GM12873 (cell line): ENCODE data around the gene RHO.

Experiments
- TF ChIP-seq, protein P1 (sequence below): IDR thresholded peaks from 2 replicates; pipeline ENCODE4 v1.5.1; 2012; ENCODE audit warnings: low read depth, mild to moderate bottlenecking, moderate library complexity, low read length, control low read depth; ENCODE audit not compliant: insufficient read depth; ENCODE audit errors: missing control alignments

The RHO gene

GRCh38 chr3:129514110-129514509, 14.3 kb upstream of the RHO start:
- TF ChIP-seq, protein P1, sequence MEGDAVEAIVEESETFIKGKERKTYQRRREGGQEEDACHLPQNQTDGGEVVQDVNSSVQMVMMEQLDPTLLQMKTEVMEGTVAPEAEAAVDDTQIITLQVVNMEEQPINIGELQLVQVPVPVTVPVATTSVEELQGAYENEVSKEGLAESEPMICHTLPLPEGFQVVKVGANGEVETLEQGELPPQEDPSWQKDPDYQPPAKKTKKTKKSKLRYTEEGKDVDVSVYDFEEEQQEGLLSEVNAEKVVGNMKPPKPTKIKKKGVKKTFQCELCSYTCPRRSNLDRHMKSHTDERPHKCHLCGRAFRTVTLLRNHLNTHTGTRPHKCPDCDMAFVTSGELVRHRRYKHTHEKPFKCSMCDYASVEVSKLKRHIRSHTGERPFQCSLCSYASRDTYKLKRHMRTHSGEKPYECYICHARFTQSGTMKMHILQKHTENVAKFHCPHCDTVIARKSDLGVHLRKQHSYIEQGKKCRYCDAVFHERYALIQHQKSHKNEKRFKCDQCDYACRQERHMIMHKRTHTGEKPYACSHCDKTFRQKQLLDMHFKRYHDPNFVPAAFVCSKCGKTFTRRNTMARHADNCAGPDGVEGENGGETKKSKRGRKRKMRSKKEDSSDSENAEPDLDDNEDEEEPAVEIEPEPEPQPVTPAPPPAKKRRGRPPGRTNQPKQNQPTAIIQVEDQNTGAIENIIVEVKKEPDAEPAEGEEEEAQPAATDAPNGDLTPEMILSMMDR: no peak

DNA sequence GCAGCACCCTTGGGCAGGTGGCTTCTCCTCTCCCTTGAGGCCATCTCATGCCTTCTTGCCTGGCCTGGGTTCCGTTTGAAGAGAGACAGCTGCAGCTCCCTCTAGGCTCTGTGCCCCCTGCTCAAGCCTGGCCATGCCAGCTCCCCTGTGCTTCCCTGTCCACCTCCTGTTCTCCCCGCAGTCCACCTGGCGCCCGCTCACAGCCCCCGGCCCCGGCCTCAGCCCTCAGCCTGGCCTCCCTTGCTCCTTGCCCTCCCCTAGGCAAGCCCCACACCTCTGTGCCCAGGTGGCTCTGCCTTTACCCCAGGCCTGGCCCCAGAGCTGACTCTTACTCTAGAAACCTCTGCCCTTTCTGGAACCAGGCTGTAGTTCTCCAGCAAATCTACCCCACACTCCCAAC, 13.9 kb upstream of the RHO start:
- TF ChIP-seq, protein P1: no peak

GRCh38 chr3:129517516-129517915, 10.9 kb upstream of the RHO start:
- TF ChIP-seq, protein P1: no peak

DNA sequence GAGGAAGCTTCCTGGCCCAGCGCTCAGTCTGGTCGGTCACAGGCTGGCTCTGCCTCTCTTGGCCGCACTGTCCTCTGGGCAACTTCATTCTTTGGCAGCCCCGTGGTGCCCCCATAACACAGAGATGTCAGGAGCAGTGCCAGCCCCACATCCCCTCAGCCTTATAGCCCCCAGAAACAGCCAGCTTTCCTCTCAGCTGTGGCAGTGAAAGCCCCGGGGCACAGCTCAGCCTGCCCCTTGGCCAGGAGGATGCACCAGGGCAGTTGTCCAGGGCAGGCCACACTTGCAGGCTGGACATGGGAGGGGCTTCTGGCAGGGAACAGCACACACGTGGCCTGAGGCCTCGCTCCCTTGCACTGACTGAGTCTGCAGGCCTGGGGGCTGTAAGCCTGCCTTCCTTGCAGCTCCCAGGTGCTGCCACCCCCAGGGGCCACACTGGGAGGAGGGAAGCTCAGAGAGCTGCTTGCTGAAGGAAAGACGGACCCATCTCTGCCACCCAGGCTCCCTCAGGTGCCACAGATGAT, 10.3 kb upstream of the RHO start:
- TF ChIP-seq, protein P1: no peak

DNA sequence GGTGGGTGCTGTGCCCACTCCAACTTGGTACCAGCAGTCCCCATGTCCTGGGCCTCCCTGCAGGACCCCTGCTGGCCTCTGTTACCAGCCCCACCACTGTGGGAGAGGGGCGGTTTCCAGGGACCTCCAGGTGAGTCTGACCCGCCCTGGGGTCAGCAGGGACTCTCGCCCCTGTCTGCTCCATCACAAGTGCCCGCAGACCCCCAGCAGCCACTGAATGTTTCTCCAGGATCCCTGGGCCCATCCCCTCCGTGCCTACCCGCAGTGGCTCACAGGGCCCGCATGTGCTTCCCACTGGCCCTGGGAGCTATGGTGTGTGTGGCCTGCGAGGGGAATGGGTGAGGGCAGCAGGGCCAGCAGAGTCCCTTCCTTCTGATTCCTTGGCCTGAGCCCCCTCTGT, 9.9 kb upstream of the RHO start:
- TF ChIP-seq, protein P1: no peak

- TF ChIP-seq, protein P1: no peak
Observed at GRCh38 chr3:129519449-129519848, 9.0 kb upstream of the RHO start.

- TF ChIP-seq, protein P1: no peak
Observed at GRCh38 chr3:129519896-129520715, 8.3 kb upstream of the RHO start.
